ENCODE results near the gene PUM1. TPM values are rescaled to one million over a fixed set of nuclear protein-coding genes. Genes with fewer than 3 reads are reported as not detected.
"Not testable (repeated sequence)": the region's sequence is repeated elsewhere in the genome, so short reads cannot be mapped to it uniquely, and the experiment has no call there.

The PUM1 gene
- total and polyA plus RNA-seq, 2 experiments from 2014 or later, result 68.6 to 97.4 TPM

DNA sequence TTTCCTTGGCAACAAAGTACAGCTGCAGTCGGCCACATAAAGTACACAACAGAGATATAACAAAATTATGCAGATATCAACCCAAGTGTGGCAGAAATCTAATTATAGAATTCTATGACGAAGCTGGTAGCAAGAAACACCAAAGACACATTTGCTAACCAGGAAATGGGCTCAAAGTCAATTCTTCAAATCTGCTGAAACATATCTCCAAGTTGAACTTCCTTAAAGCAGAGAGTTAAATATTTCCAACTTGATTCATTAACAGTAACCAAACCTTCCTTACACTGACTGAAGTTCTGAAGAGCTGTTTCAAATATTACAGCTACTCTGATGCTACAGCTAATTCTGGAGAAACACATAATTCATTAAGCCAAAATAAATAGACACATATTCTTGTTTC, 89.4 kb downstream of the PUM1 start:
- H3K9me2 ChIP-seq (replicated peaks; ENCODE audit: insufficient read depth), result no peaks in the 10 kb centered on the region
- peak overlapping the region; percentile 51 for H3K27ac ChIP-seq
- H4K20me1 ChIP-seq (ENCODE audit: insufficient read depth, poor library complexity, severe bottlenecking), result peaks cover 47% of the 10 kb centered on the region
- no peaks in the 10 kb centered on the region for H3K9me3 ChIP-seq (ENCODE audit: low read depth)
- TF ChIP-seq EZH2 (IDR thresholded peaks at IDR 0.05; ENCODE audit: borderline replicate concordance) (no peak), EZH2phosphoT487 (IDR thresholded peaks at IDR 0.05; ENCODE audit: low read depth, severe bottlenecking, unreplicated experiment) (no peak)
- TF ChIP-seq, protein P1, sequence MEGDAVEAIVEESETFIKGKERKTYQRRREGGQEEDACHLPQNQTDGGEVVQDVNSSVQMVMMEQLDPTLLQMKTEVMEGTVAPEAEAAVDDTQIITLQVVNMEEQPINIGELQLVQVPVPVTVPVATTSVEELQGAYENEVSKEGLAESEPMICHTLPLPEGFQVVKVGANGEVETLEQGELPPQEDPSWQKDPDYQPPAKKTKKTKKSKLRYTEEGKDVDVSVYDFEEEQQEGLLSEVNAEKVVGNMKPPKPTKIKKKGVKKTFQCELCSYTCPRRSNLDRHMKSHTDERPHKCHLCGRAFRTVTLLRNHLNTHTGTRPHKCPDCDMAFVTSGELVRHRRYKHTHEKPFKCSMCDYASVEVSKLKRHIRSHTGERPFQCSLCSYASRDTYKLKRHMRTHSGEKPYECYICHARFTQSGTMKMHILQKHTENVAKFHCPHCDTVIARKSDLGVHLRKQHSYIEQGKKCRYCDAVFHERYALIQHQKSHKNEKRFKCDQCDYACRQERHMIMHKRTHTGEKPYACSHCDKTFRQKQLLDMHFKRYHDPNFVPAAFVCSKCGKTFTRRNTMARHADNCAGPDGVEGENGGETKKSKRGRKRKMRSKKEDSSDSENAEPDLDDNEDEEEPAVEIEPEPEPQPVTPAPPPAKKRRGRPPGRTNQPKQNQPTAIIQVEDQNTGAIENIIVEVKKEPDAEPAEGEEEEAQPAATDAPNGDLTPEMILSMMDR (IDR thresholded peaks at IDR 0.05; ENCODE audit: poor library complexity), result no peak
- H3K4me1 ChIP-seq (ENCODE audit: insufficient read depth), result peaks cover 26% of the 10 kb centered on the region
- no peaks in the 10 kb centered on the region for H3K36me3 ChIP-seq (replicated peaks; ENCODE audit: insufficient read depth, low read depth)
- no peak overlapping the region for H3K4me2 ChIP-seq
- H3K27me3 ChIP-seq, result no peaks in the 10 kb centered on the region
- H3K4me3 ChIP-seq, result no peak overlapping the region
- DNase-seq (ENCODE audit: low spot score), result no peak
- H2AFZ ChIP-seq, result no peak overlapping the region
- WGBS (ENCODE audit: low lambda C conversion rate, missing lambda C conversion rate), result 76% methylated on average over 2 of the region's 2 CpGs
- H3K79me2 ChIP-seq, result peaks cover 92% of the 10 kb centered on the region

DNA sequence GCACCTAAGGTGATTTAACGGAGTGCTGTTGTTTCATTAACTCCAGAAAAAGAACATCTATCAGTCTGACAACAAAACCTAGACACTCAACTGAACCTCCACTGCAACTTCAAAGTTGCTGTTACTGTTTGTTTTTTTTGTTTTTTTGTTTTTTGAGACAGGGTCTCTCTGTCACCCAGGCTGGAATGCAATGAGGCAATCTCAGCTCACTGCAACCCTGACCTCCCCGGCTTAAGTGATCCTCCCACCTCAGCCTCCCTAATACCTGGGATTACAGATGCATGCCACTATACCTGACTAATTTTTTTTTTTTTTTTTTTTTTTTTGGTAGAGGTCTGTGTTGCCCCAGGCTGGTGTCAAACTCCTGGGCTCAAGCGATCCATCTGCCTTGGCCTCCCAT, 90.3 kb downstream of the PUM1 start:
- H4K20me1 ChIP-seq (ENCODE audit: insufficient read depth, poor library complexity, severe bottlenecking), result peaks cover 52% of the 10 kb centered on the region
- peak overlapping the region; percentile 51 for H3K27ac ChIP-seq
- H3K4me2 ChIP-seq, result no peak overlapping the region
- no peak overlapping the region for H2AFZ ChIP-seq
- H3K4me3 ChIP-seq, result no peak overlapping the region
- H3K27me3 ChIP-seq, result no peaks in the 10 kb centered on the region
- WGBS (ENCODE audit: low lambda C conversion rate, missing lambda C conversion rate), result 84% methylated on average over 3 of the region's 3 CpGs
- no peaks in the 10 kb centered on the region for H3K9me3 ChIP-seq (ENCODE audit: low read depth)
- peaks cover 26% of the 10 kb centered on the region for H3K4me1 ChIP-seq (ENCODE audit: insufficient read depth)
- H3K79me2 ChIP-seq, result peaks cover 92% of the 10 kb centered on the region
- H3K36me3 ChIP-seq (replicated peaks; ENCODE audit: insufficient read depth, low read depth), result no peaks in the 10 kb centered on the region
- H3K9me2 ChIP-seq (replicated peaks; ENCODE audit: insufficient read depth), result no peaks in the 10 kb centered on the region
- TF ChIP-seq EZH2phosphoT487 (IDR thresholded peaks at IDR 0.05; ENCODE audit: low read depth, severe bottlenecking, unreplicated experiment), result no peak
- TF ChIP-seq EZH2 (IDR thresholded peaks at IDR 0.05; ENCODE audit: borderline replicate concordance), result no peak
- TF ChIP-seq, protein P1 (IDR thresholded peaks at IDR 0.05; ENCODE audit: poor library complexity), result no peak
- no peak for DNase-seq (ENCODE audit: low spot score)

DNA sequence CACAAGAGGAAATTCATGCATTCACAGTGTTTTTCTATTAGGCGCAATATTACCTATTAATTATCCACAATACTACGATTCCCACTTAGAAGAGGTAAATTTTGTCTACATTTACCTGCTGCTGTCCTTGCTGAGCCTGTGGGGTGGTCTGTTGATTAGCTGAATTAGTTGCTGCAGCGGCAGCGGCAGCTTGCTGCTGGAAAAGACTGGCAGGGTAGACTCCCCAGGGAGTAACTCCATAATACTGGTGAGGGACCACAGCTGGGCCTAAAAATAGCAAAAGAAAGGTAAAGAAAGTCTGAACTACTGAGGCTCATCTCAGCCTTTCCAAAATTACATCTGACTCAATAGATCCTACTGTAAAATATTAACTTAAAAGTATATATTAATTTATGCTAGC, 91.0 kb downstream of the PUM1 start:
- TF ChIP-seq EZH2phosphoT487 (IDR thresholded peaks at IDR 0.05; ENCODE audit: low read depth, severe bottlenecking, unreplicated experiment), result no peak
- no peak for TF ChIP-seq EZH2 (IDR thresholded peaks at IDR 0.05; ENCODE audit: borderline replicate concordance)
- TF ChIP-seq, protein P1 (IDR thresholded peaks at IDR 0.05; ENCODE audit: poor library complexity), result no peak
- H4K20me1 ChIP-seq (ENCODE audit: insufficient read depth, poor library complexity, severe bottlenecking), result peaks cover 56% of the 10 kb centered on the region
- DNase-seq (ENCODE audit: low spot score), result no peak
- H3K9me2 ChIP-seq (replicated peaks; ENCODE audit: insufficient read depth), result no peaks in the 10 kb centered on the region
- no peaks in the 10 kb centered on the region for H3K36me3 ChIP-seq (replicated peaks; ENCODE audit: insufficient read depth, low read depth)
- H3K4me3 ChIP-seq, result no peak overlapping the region
- 78% methylated on average over 4 of the region's 4 CpGs for WGBS (ENCODE audit: low lambda C conversion rate, missing lambda C conversion rate)
- H3K4me1 ChIP-seq (ENCODE audit: insufficient read depth), result peaks cover 26% of the 10 kb centered on the region
- H2AFZ ChIP-seq, result no peak overlapping the region
- H3K79me2 ChIP-seq, result peaks cover 92% of the 10 kb centered on the region
- H3K27ac ChIP-seq, result no peak overlapping the region
- H3K27me3 ChIP-seq, result no peaks in the 10 kb centered on the region
- H3K4me2 ChIP-seq, result no peak overlapping the region
- no peaks in the 10 kb centered on the region for H3K9me3 ChIP-seq (ENCODE audit: low read depth)

DNA sequence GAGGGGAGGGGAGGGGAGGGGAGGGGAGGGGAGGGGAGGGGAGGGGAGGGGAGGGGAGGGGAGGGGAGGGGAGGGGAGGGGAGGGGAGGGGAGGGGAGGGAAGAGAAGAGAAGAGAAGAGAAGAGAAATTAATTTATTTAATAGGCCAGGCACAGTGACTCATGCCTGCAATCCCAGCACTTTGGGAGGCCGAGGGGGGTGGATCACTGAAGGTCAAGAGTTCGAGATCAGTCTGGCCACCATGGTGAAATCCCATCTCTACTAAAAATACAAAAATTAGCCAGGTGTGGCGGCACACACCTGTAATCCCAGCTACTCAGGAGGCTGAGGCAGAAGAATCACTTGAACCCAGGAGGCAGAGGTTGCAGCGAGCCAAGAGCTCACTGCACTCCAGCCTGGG, 93.2 kb downstream of the PUM1 start:
- peaks cover 92% of the 10 kb centered on the region for H3K79me2 ChIP-seq
- WGBS (ENCODE audit: low lambda C conversion rate, missing lambda C conversion rate), result 88% methylated on average over 4 of the region's 4 CpGs
- H3K4me3 ChIP-seq; H3K27me3 ChIP-seq; H2AFZ ChIP-seq; H3K9me3 ChIP-seq (ENCODE audit: low read depth); H3K9me2 ChIP-seq (replicated peaks; ENCODE audit: insufficient read depth); H3K36me3 ChIP-seq (replicated peaks; ENCODE audit: insufficient read depth, low read depth); DNase-seq (ENCODE audit: low spot score); H3K4me2 ChIP-seq; H3K27ac ChIP-seq: not testable (repeated sequence)
- H3K4me1 ChIP-seq (ENCODE audit: insufficient read depth), result peaks cover 32% of the 10 kb centered on the region
- H4K20me1 ChIP-seq (ENCODE audit: insufficient read depth, poor library complexity, severe bottlenecking), result peaks cover 61% of the 10 kb centered on the region
